Bronchial epithelial cell (primary cell): ENCODE results near the gene TMEM218. TPM values are rescaled to one million over a fixed set of nuclear protein-coding genes. Genes with fewer than 3 reads are reported as not detected.

ENCODE experiments used
- DNase-seq: peaks from one replicate; pipeline ENCODE4 v3.0.0-alpha.2; 2010; ENCODE audit warnings: low read depth
- FAIRE-seq: peaks from 2 replicates; lab custom pipeline; 2011; peaks lifted over from hg19 to GRCh38; lab: Jason Lieb, UNC
- H3K27me3 ChIP-seq: 2 replicates; pipeline ENCODE4 v1.5.1; 2011; ENCODE audit warnings: low read length; ENCODE audit not compliant: control insufficient read depth, insufficient read depth
- H3K36me3 ChIP-seq: 2 replicates; pipeline ENCODE4 v1.5.1; 2011; ENCODE audit warnings: low read length; ENCODE audit not compliant: control insufficient read depth, insufficient read depth
- H3K4me3 ChIP-seq: 2 replicates; pipeline ENCODE4 v1.5.1; 2011; ENCODE audit warnings: mild to moderate bottlenecking, low read depth, low read length, control low read depth
- total RNA-seq: library from RNA; depleted of rRNA; stranded (reverse); fragments of >200 nt; gene quantifications from 2 replicates; pipeline ENCODE4 v1.2.1, GENCODE V29; 2014
- TF ChIP-seq, protein P1 (sequence below): IDR thresholded peaks from 2 replicates; pipeline ENCODE4 v1.5.1; 2011; ENCODE audit warnings: mild to moderate bottlenecking, moderate library complexity, low read length, control low read depth, inconsistent platforms; ENCODE audit not compliant: insufficient read depth, severe bottlenecking

TMEM218 gene
- total RNA-seq, 1 donor from 2014 or later, result 28.4 TPM

DNA sequence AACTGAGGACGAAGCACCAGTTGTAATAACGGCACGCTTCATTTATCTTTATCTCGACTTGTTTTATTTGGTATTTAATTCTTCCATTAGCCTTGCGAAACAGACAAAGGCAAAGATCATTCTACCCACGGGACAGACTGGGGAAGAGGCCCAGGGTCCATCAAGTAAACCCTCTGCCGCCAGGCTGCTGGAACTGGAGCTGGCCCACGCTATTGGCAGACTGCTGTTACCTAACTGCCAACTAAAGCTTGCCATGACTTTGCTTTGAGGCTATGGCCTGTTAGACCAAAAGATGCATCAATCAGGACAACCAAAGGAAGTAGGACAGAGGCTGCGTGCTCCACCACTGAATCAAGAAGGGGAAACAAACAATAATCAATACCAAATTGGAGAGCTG is 780 bp upstream of the TMEM218 start:
- no peak for FAIRE-seq
- no peak for DNase-seq
- TF ChIP-seq, protein P1, sequence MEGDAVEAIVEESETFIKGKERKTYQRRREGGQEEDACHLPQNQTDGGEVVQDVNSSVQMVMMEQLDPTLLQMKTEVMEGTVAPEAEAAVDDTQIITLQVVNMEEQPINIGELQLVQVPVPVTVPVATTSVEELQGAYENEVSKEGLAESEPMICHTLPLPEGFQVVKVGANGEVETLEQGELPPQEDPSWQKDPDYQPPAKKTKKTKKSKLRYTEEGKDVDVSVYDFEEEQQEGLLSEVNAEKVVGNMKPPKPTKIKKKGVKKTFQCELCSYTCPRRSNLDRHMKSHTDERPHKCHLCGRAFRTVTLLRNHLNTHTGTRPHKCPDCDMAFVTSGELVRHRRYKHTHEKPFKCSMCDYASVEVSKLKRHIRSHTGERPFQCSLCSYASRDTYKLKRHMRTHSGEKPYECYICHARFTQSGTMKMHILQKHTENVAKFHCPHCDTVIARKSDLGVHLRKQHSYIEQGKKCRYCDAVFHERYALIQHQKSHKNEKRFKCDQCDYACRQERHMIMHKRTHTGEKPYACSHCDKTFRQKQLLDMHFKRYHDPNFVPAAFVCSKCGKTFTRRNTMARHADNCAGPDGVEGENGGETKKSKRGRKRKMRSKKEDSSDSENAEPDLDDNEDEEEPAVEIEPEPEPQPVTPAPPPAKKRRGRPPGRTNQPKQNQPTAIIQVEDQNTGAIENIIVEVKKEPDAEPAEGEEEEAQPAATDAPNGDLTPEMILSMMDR, result no peak
- H3K36me3 ChIP-seq, result no peaks in the 10 kb centered on the region
- H3K27me3 ChIP-seq, result no peaks in the 10 kb centered on the region
- H3K4me3 ChIP-seq, result peak overlapping the region; percentile 69

DNA sequence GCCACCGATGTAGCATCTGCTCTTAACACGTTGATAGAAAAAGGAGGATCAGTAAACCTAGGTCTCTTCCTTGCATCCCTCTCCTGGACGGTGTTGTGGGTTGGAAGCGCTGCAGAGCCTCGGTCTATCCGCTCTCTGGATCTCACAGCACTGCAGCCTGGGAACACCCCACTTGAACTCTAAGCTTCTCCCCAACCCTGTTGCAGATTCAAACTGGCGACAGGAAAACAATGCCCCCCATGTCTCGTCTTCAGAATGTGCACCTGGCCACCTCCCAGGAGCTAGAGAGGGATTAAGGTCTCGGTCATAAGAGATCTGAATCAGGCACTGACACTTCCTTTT is 454 bp downstream of the TMEM218 start:
- Histone ChIP-seq H3K36me3 (no peaks in the 10 kb centered on the region), H3K4me3 (peak overlapping the region; percentile 69), H3K27me3 (no peaks in the 10 kb centered on the region)
- peak; percentile 46 for DNase-seq
- TF ChIP-seq, protein P1, result no peak
- no peak for FAIRE-seq

DNA sequence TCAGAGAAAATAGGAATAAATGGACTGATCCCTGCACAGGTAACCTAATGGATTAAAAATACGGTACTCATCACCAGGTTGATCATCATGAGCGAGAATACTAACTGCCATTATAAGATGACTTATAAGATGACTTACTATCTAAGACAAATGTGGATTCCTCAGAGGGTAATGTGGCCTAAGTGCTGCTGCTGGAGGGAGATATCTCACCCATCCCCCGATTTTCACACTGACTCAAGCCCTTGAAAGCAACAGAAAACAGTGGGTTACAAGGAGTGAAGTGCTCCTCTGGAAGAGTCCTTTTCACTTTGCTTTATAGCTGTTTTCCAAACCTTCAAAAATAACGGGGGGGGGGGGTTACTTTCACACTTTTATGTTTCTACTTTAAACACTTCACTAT is 920 bp downstream of the TMEM218 start:
- peak overlapping the region; percentile 69 for H3K4me3 ChIP-seq
- TF ChIP-seq, protein P1, result no peak
- FAIRE-seq, result no peak
- DNase-seq, result no peak
- H3K36me3 ChIP-seq, result no peaks in the 10 kb centered on the region
- no peaks in the 10 kb centered on the region for H3K27me3 ChIP-seq

DNA sequence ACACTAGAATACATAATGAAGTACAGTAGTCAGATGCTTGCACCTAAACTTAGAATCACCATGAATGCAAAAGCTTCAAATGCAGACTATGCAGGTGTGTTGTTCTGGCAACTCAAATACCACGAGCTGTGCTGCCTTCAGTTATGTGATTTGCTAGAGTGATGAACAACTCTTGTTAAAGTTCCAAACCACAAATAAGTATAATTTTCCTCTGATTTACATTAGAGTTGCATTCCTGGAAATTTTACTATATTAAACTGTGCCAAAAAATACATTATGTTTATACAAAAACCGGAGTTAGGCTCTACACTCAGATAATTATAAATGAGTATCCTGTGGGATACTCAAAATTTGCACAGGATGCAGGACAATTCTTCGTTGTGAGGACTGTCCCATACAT is 3.0 kb downstream of the TMEM218 start:
- no peak for FAIRE-seq

DNA sequence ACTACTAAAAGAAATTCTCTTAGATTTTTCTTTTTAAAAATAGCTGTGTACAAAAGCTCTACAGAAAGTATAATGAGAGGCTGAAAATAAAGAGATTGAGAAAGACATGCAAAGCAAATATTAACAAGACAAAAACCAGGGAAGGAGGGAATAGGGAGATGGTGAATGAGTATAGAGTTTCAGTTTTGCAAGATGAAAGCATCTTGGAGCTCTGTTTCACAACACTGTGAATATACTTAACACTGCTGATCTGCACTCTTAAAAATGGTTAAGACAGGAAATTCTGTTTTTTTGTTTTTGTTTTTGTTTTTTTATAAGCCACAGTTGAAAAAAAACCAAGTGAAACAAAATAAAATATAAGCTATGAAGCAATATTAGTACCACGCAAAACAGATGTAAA is 5.5 kb downstream of the TMEM218 start:
- H3K4me3 ChIP-seq, result no peak overlapping the region
- TF ChIP-seq, protein P1, result no peak
- no peaks in the 10 kb centered on the region for H3K36me3 ChIP-seq
- FAIRE-seq, result no peak
- no peaks in the 10 kb centered on the region for H3K27me3 ChIP-seq
- DNase-seq, result no peak

More for the DNA sequence above, 3.0 kb downstream of the TMEM218 start:
- H3K27me3 ChIP-seq, result no peaks in the 10 kb centered on the region
- TF ChIP-seq, protein P1, result no peak
- no peak for DNase-seq
- H3K4me3 ChIP-seq, result no peak overlapping the region
- no peaks in the 10 kb centered on the region for H3K36me3 ChIP-seq

DNA sequence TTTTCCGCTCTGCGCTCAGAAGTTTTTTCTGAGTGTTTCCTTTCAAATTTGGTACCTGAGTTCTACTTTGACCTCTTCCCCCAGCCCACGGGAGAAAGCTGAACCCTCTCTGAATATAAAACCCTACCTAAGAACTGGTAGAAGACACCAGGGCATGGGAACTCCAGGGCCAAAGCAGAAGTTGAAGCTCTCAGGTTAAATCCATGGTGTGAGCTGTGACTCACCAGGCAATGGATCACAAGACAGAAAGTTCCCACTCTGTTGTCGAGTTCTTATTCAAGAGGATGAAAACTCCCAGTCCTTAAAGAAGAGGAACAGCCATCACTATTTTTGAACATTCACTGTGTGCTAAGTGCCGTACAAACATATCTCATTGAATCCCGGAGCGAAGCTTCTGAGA is 8.9 kb downstream of the TMEM218 start:
- Histone ChIP-seq H3K36me3 (peaks cover 3% of the 10 kb centered on the region), H3K4me3 (no peak overlapping the region), H3K27me3 (no peaks in the 10 kb centered on the region)
- TF ChIP-seq, protein P1, result no peak
- FAIRE-seq, result no peak
- no peak for DNase-seq
